WTC11 (cell line): Measurements from ENCODE around the gene AKAP6. TPM values are rescaled to one million over a fixed set of nuclear protein-coding genes. Genes with fewer than 3 reads are reported as not detected.

Source experiments
- ATAC-seq: fragments of 200-7000 bp; cut with Tn5 transposase; 2 replicates; pipeline ENCODE4 v1.10.0; 2021; ENCODE audit warnings: mild to moderate bottlenecking, moderate library complexity
- CTCF ChIA-PET: fragments of 300-600 bp; sonication (Branson Sonifier 250); formaldehyde crosslinking; loops from one replicate; lab custom pipeline; 2021; ENCODE audit warnings: antibody characterized with exemption; lab: Charles Lee
- POLR2A ChIA-PET: fragments of 350-600 bp; sonication (Branson Sonifier 250); formaldehyde crosslinking; loops from one replicate; lab custom pipeline; 2021; ENCODE audit warnings: antibody characterized with exemption; lab: Charles Lee
- DNase-seq: peaks from one replicate; pipeline ENCODE4 v3.0.0; 2021; ENCODE audit warnings: low spot score
- H3K27ac Mint-ChIP-seq: 2 replicates; pipeline ENCODE4 v1.8.0; 2021; ENCODE audit warnings: mixed read lengths
- H3K27me3 Mint-ChIP-seq: 2 replicates; pipeline ENCODE4 v1.8.0; 2021; ENCODE audit warnings: low read depth, mild to moderate bottlenecking, moderate library complexity, mixed read lengths
- H3K36me3 Mint-ChIP-seq: 2 replicates; pipeline ENCODE4 v1.8.0; 2021; ENCODE audit warnings: mixed read lengths
- H3K4me1 Mint-ChIP-seq: 2 replicates; pipeline ENCODE4 v1.8.0; 2022; ENCODE audit warnings: mixed read lengths
- H3K4me3 Mint-ChIP-seq: 2 replicates; pipeline ENCODE4 v1.8.0; 2021; ENCODE audit warnings: mild to moderate bottlenecking, moderate library complexity, mixed read lengths
- H3K9me3 Mint-ChIP-seq: 2 replicates; pipeline ENCODE4 v1.8.0; 2021; ENCODE audit warnings: mixed read lengths
- E2F4 ChIP-seq: sonication (generic); formaldehyde crosslinking; IDR thresholded peaks from 2 replicates; pipeline ENCODE4 v1.8.1; 2022; ENCODE audit warnings: low read depth, mild to moderate bottlenecking, moderate library complexity, missing genetic modification reagents, borderline replicate concordance
- FOXP1 ChIP-seq: sonication (generic); formaldehyde crosslinking; IDR thresholded peaks from 2 replicates; pipeline ENCODE4 v1.8.0; 2022; ENCODE audit warnings: missing genetic modification reagents, mild to moderate bottlenecking, moderate library complexity, borderline replicate concordance
- MAX ChIP-seq: sonication (generic); formaldehyde crosslinking; IDR thresholded peaks from 2 replicates; pipeline ENCODE4 v1.8.0; 2022; ENCODE audit warnings: mild to moderate bottlenecking, missing genetic modification reagents
- MYBL2 ChIP-seq: sonication (generic); formaldehyde crosslinking; IDR thresholded peaks from 2 replicates; pipeline ENCODE4 v1.8.1; 2023; ENCODE audit warnings: mild to moderate bottlenecking, moderate library complexity, missing genetic modification reagents
- ZBTB43 ChIP-seq: sonication (generic); formaldehyde crosslinking; IDR thresholded peaks from 2 replicates; pipeline ENCODE4 v1.8.1; 2023; ENCODE audit warnings: mild to moderate bottlenecking, missing genetic modification reagents
- total RNA-seq: library from RNA; stranded (reverse); gene quantifications from 3 replicates; pipeline ENCODE4 v1.2.3, GENCODE V29; 2021

The AKAP6 gene
- total RNA-seq, 1 experiment from 2014 or later, result 0.63 TPM

- TF ChIP-seq FOXP1 (CRISPR knock-in tag) (no peak), ZBTB43 (CRISPR knock-in tag) (no peak)
- TF ChIP-seq, all 79 proteins: peak for 0
Observed at GRCh38 chr14:32865827-32866376, 536.8 kb downstream of the AKAP6 start (continued).

- CTCF ChIA-PET, result no interaction called here
- H3K4me1 Mint-ChIP-seq, result no peaks in the 10 kb centered on the region; the same call in 1 of the 2 replicates
- ATAC-seq, result no peak
- TF ChIP-seq E2F4, result no peak
- no peak for TF ChIP-seq MYBL2 (CRISPR knock-in tag)
- no peak for TF ChIP-seq MAX (CRISPR knock-in tag)
- TF ChIP-seq, all 79 proteins: peak for 0
- no peak overlapping the region for H3K4me3 Mint-ChIP-seq
- H3K36me3 Mint-ChIP-seq, result no peaks in the 10 kb centered on the region
- no peaks in the 10 kb centered on the region; the same call in 1 of the 2 replicates for H3K27me3 Mint-ChIP-seq
- H3K9me3 Mint-ChIP-seq, result peaks cover 29% of the 10 kb centered on the region
- DNase-seq, result no peak
- POLR2A ChIA-PET, result no interaction called here
- H3K27ac Mint-ChIP-seq, result no peak overlapping the region
Observed at GRCh38 chr14:32883188-32883587, 554.1 kb downstream of the AKAP6 start.

Other genes with a start within 250 kb of the AKAP6 start
- not detected in 3 replicates for gene RNU6-7, start 127.3 kb upstream of the AKAP6 start, total RNA-seq
- not detected in 3 replicates for gene RNU6-8, start 126.0 kb upstream of the AKAP6 start, total RNA-seq